Psoas muscle (tissue), 8 donors: ENCODE data around the gene QRFP. TPM values are rescaled to one million over a fixed set of nuclear protein-coding genes. Genes with fewer than 3 reads are reported as not detected.
A peak's percentile ranks its signal among the peaks of the same experiment; 100 is the strongest.

Experiments
- ATAC-seq, 4 donors: fragments of 200-7000 bp; cut with Tn5 transposase; one replicate each; pipeline ENCODE4 v1.9.1; 2020; ENCODE audit warnings: moderate library complexity in 3 of 4, mild to moderate bottlenecking in 2 of 4
- DNase-seq, 2 donors: peaks; one replicate each; pipeline ENCODE4 v3.0.0-alpha.2; 2020
- H3K27ac ChIP-seq: fragments of 200-600 bp; one replicate; pipeline ENCODE4 v1.8.0; 2022
- H3K27me3 ChIP-seq, 3 donors: fragments of 200-600 bp in 1 of 3; one replicate each; pipeline versions ENCODE4 v1.6.1 to v1.8.0; 2013 to 2022; ENCODE audit warnings: low read length in 2 of 3, mild to moderate bottlenecking in 2 of 3, moderate library complexity in 1 of 3; ENCODE audit not compliant: insufficient read depth in 3 of 3
- H3K36me3 ChIP-seq, 2 donors: fragments of 200-600 bp in 1 of 2; one replicate each; pipeline versions ENCODE4 v1.6.1 to v1.8.0; 2013 to 2022; ENCODE audit warnings: low read depth in 1 of 2, mild to moderate bottlenecking in 1 of 2, moderate library complexity in 1 of 2; ENCODE audit not compliant: insufficient read depth in 1 of 2
- H3K4me1 ChIP-seq: fragments of 200-600 bp; one replicate; pipeline ENCODE4 v1.8.0; 2022
- H3K4me3 ChIP-seq: fragments of 200-600 bp; one replicate; pipeline ENCODE4 v1.8.0; 2022; ENCODE audit warnings: mild to moderate bottlenecking
- H3K9me3 ChIP-seq: fragments of 200-600 bp; one replicate; pipeline ENCODE4 v1.8.0; 2022
- CTCF ChIP-seq: fragments of 200-600 bp; IDR thresholded peaks from one replicate; pipeline ENCODE4 v1.8.0; 2022; ENCODE audit warnings: antibody characterized with exemption
- WGBS, 3 donors: extraction: QIAGEN DNeasy Blood & Tissue Kit; methylation state at CpG; one replicate each; pipeline versions ENCODE4 v1.1.6 to v1.1.7; 2013; 5-methylcytosine and 5-hydroxymethylcytosine counted together
- intact Hi-C, 2 donors: fragments of 100-400 bp; cut with DNase I; formaldehyde crosslinking; loops; one replicate each; pipeline versions ENCODE4 v1.11.0 to v1.14.2; 2022
- polyA plus RNA-seq, 3 donors: library from polyadenylated mRNA; stranded (reverse); fragments of 200-250 nt; gene quantifications; one replicate each; pipeline ENCODE4 v1.2.3, GENCODE V29; 2013
- total RNA-seq, 4 donors: library from RNA; stranded (reverse); fragmentation: NEBNext Ultra II Directional in 2 of 4; extraction: Animal tissue kit (Norgen Biotek cat#: 25700) in 2 of 4; gene quantifications; one replicate each; pipeline versions ENCODE4 v1.2.1 to v1.2.4, GENCODE V29; 2021 to 2023
- donor health status: healthy with polysubstance abuse.
- donor health status: DM: no; HTN: no; CAD: no; lungs with moderate emphysema.
- donor health status: Bipolar disorder and iron deficiency.
- donor health status: healthy.
- donor health status: DM: yes; HTN: yes; CAD: no.
- donor health status: DM: no; HTN: no; CAD: no.
- donor health status: DM: no; HTN: no; CAD: no.
- donor health status: DM: yes; HTN: yes; CAD: no.

QRFP gene
- total and polyA plus RNA-seq, 7 donors, result 0.01 to 0.03 TPM; not detected in 5

GRCh38 chr9:130895481-130896232 lies 955 bp downstream of the QRFP start:
- Histone ChIP-seq H3K27me3 (peaks cover 0 to 24% (median 12%) of the 10 kb centered on the region in 3 donors), H3K27ac (no peak overlapping the region), H3K36me3 (peaks cover 0 to 20% of the 10 kb centered on the region in 2 donors), H3K4me1 (no peaks in the 10 kb centered on the region), H3K9me3 (no peaks in the 10 kb centered on the region), H3K4me3 (no peak overlapping the region)
- intact Hi-C loops, result no loop called here
- 37 to 43% (median 40%) methylated on average over 21 to 24 of the region's 24 CpGs for WGBS, 3 donors
- no peak for DNase-seq
- TF ChIP-seq CTCF, result no peak
- ATAC-seq, result peak; percentile 15 to 41 (median 24)

- intact Hi-C loops, result no loop called here
- Histone ChIP-seq H3K27me3 (peaks cover 0 to 18% (median 12%) of the 10 kb centered on the region in 3 donors), H3K4me1 (no peaks in the 10 kb centered on the region), H3K9me3 (no peaks in the 10 kb centered on the region), H3K27ac (no peak overlapping the region), H3K4me3 (no peak overlapping the region), H3K36me3 (peaks cover 5 to 26% of the 10 kb centered on the region in 2 donors)
- ATAC-seq (no peak), DNase-seq (no peak)
- TF ChIP-seq CTCF, result no peak
- WGBS, 3 donors, result 35 to 43% (median 36%) methylated on average over 9 of the region's 9 CpGs
These were observed 1.6 kb downstream of the QRFP start for GRCh38 chr9:130895038-130895437.

- no peak overlapping the region for H3K4me3 ChIP-seq
- H3K27ac ChIP-seq, result no peak overlapping the region
- ATAC-seq, result no peak
- H3K4me1 ChIP-seq, result no peaks in the 10 kb centered on the region
- no peak for TF ChIP-seq CTCF
- 50 to 63% (median 58%) methylated on average over 7 of the region's 7 CpGs for WGBS, 3 donors
- no peaks in the 10 kb centered on the region for H3K9me3 ChIP-seq
- intact Hi-C loops, result no loop called here
- DNase-seq, result no peak
- peaks cover 5 to 30% of the 10 kb centered on the region in 2 donors for H3K36me3 ChIP-seq
- H3K27me3 ChIP-seq, result peaks cover 0 to 13% (median 10%) of the 10 kb centered on the region in 3 donors
These were observed 2.1 kb downstream of the QRFP start for GRCh38 chr9:130894546-130894945.

GRCh38 chr9:130893341-130894101 lies 3.1 kb downstream of the QRFP start:
- Histone ChIP-seq H3K27ac (no peak overlapping the region), H3K4me1 (no peaks in the 10 kb centered on the region)

More at GRCh38 chr9:130893341-130894101, 3.1 kb downstream of the QRFP start:
- Histone ChIP-seq H3K9me3 (no peaks in the 10 kb centered on the region), H3K36me3 (peaks cover 5 to 40% of the 10 kb centered on the region in 2 donors), H3K27me3 (peaks cover 0 to 9% (median 8%) of the 10 kb centered on the region in 3 donors), H3K4me3 (no peak overlapping the region)
- 70 to 77% (median 71%) methylated on average over 34 of the region's 34 CpGs for WGBS, 3 donors
- DNase-seq, result peak; percentile 49 to 73
- ATAC-seq, result peak in 1 of 4 donors; percentile 32
- TF ChIP-seq CTCF, result no peak
- intact Hi-C loops, result no loop called here
